ENCODE measurements around the gene NIPAL4.

NIPAL4 gene

DNA sequence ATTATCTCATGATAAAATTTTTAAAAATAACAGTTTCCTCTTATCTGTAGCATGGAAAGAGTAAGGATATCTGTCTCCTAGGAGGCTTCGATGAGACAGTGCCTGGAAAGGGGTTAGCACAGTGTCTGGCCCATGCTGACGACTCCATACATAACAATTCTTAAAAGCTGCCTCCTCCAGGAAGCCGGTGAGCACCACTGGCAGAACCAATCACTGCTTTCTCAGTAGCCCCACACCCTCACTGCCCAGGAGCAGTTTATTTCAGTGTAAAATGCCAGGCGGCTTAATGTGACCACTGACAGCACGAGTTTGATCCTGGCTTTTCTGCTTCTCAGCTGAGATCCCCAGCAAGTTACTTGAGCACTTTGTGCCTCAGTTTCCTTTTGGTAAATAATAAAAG is 1.2 kb upstream of the NIPAL4 start:
- H2AFZ ChIP-seq (ENCODE audit: low read depth, low read length), result no peak overlapping the region
- TF ChIP-seq CTCF (IDR thresholded peaks at IDR 0.05; ENCODE audit: borderline replicate concordance, extremely low read depth, low read length, poor library complexity, severe bottlenecking), result no peak
- TF ChIP-seq EZH2 (IDR thresholded peaks at IDR 0.05; ENCODE audit: borderline replicate concordance, low read depth, low read length, severe bottlenecking), result no peak
- no peaks in the 10 kb centered on the region for H3K4me1 ChIP-seq (ENCODE audit: insufficient read depth, low read length)
- H3K79me2 ChIP-seq (ENCODE audit: insufficient read depth, low read length), result no peaks in the 10 kb centered on the region
- H4K20me1 ChIP-seq (ENCODE audit: insufficient read depth, low read length), result no peaks in the 10 kb centered on the region
- no peaks in the 10 kb centered on the region for H3K27me3 ChIP-seq (ENCODE audit: insufficient read depth, low read length, poor library complexity)
- H3K27ac ChIP-seq (ENCODE audit: low read length), result no peak overlapping the region
- DNase-seq (no peak), ATAC-seq (ENCODE audit: insufficient read depth, low read depth) (no peak)
- no peak overlapping the region for H3K4me3 ChIP-seq (ENCODE audit: low read depth in 1 of 2, low read length in 2 of 2)
- H3K9ac ChIP-seq (ENCODE audit: low read depth, low read length), result no peak overlapping the region
- no peaks in the 10 kb centered on the region for H3K36me3 ChIP-seq (ENCODE audit: insufficient read depth, low read length)
- H3K9me3 ChIP-seq (ENCODE audit: insufficient read depth, low read length, severe bottlenecking), result no peaks in the 10 kb centered on the region
- no peak overlapping the region for H3K4me2 ChIP-seq (ENCODE audit: insufficient read depth, low read length)

DNA sequence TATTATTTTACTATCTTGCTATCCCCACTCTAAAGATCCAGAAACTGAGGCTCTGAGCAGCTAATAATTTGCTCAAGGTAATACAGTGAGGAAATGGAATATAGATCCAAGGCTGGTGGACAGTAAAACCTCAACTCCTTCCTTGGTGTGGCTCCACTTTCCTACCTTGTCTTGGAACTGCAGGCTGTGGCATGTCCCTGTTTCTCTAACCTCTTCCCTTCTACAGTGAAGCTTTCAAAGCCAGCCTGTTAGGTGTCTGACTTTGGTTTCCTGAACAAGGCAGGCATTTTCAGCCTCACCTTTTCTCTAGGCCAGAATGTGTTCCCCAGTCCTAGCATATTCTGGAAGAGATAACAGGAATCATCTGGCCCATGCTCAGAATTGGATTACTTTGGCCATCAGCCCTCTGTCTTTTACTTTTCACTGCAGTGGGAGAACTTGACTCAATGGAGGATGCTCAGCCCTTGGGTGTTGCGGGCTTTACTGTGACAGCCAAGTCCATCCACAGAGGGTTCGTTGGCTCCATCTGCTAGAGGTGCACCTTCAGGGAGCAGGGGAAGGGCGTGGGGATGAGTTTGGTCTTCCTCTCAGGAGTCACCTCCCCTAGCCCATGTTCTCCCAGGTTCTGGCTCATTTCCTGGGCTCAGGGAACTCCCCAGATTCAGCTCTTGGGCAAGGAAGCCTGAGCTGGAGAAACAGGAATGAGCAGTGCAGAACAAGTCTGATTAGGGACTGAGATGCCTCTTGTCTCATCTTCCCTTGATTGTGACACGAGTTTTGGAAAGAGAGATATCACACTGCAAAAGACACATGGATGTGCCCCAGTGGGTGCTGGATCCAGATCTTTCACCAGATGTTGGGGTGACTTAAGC is 1.1 kb downstream of the NIPAL4 start:
- Histone ChIP-seq H3K4me2 (ENCODE audit: insufficient read depth, low read length) (no peak overlapping the region), H3K36me3 (ENCODE audit: insufficient read depth, low read length) (no peaks in the 10 kb centered on the region), H3K4me3 (ENCODE audit: low read depth in 1 of 2, low read length in 2 of 2) (no peak overlapping the region), H3K9ac (ENCODE audit: low read depth, low read length) (no peak overlapping the region), H3K9me3 (ENCODE audit: insufficient read depth, low read length, severe bottlenecking) (no peaks in the 10 kb centered on the region), H4K20me1 (ENCODE audit: insufficient read depth, low read length) (no peaks in the 10 kb centered on the region), H3K27ac (ENCODE audit: low read length) (no peak overlapping the region), H3K27me3 (ENCODE audit: insufficient read depth, low read length, poor library complexity) (no peaks in the 10 kb centered on the region), H2AFZ (ENCODE audit: low read depth, low read length) (no peak overlapping the region), H3K79me2 (ENCODE audit: insufficient read depth, low read length) (no peaks in the 10 kb centered on the region), H3K4me1 (ENCODE audit: insufficient read depth, low read length) (no peaks in the 10 kb centered on the region)
- ATAC-seq (ENCODE audit: insufficient read depth, low read depth) (no peak), DNase-seq (no peak)
- TF ChIP-seq EZH2 (IDR thresholded peaks at IDR 0.05; ENCODE audit: borderline replicate concordance, low read depth, low read length, severe bottlenecking) (no peak), CTCF (IDR thresholded peaks at IDR 0.05; ENCODE audit: borderline replicate concordance, extremely low read depth, low read length, poor library complexity, severe bottlenecking) (no peak)

- H3K27ac ChIP-seq (ENCODE audit: low read length), result no peak overlapping the region
- no peaks in the 10 kb centered on the region for H4K20me1 ChIP-seq (ENCODE audit: insufficient read depth, low read length)
- H3K4me1 ChIP-seq (ENCODE audit: insufficient read depth, low read length), result no peaks in the 10 kb centered on the region
- no peak overlapping the region for H2AFZ ChIP-seq (ENCODE audit: low read depth, low read length)
- H3K27me3 ChIP-seq (ENCODE audit: insufficient read depth, low read length, poor library complexity), result no peaks in the 10 kb centered on the region
- no peaks in the 10 kb centered on the region for H3K9me3 ChIP-seq (ENCODE audit: insufficient read depth, low read length, severe bottlenecking)
- ATAC-seq (ENCODE audit: insufficient read depth, low read depth) (no peak), DNase-seq (no peak)
- no peak for TF ChIP-seq CTCF (IDR thresholded peaks at IDR 0.05; ENCODE audit: borderline replicate concordance, extremely low read depth, low read length, poor library complexity, severe bottlenecking)
- H3K79me2 ChIP-seq (ENCODE audit: insufficient read depth, low read length), result no peaks in the 10 kb centered on the region
- no peak overlapping the region for H3K4me2 ChIP-seq (ENCODE audit: insufficient read depth, low read length)
- no peak overlapping the region for H3K9ac ChIP-seq (ENCODE audit: low read depth, low read length)
- H3K4me3 ChIP-seq (ENCODE audit: low read depth in 1 of 2, low read length in 2 of 2), result no peak overlapping the region
- H3K36me3 ChIP-seq (ENCODE audit: insufficient read depth, low read length), result no peaks in the 10 kb centered on the region
Observed at GRCh38 chr5:157463081-157463480, 3.1 kb downstream of the NIPAL4 start.

Data from DND-41 (cell line).